ENCODE results near the gene STRN.

Gene STRN

GRCh38 chr2:36797324-36798070 lies 168.8 kb downstream of the STRN start:
- no peak for DNase-seq (ENCODE audit: low read depth, low spot score)
